ENCODE measurements around the gene GRIK2.

Gene GRIK2

DNA sequence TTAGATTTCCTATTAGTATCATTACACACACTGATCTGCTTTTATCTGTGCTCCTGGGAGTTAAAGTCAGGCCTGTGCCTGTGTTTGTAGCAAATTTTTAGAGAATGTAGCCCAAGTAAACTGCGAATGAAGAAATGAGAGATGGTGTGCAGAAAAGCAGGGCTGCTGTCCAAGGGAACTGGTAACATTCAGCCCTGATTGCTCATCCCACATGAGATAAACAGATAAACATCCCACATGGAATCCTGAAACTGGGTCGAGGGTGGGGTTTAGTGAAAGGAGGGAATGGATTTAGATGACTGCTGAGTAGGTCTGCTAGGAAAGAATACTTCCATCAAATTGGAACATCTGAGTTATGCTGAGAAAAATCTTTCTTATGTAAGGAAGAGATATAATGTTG is 69.1 kb downstream of the GRIK2 start:
- DNase-seq = peak; percentile 13

DNA sequence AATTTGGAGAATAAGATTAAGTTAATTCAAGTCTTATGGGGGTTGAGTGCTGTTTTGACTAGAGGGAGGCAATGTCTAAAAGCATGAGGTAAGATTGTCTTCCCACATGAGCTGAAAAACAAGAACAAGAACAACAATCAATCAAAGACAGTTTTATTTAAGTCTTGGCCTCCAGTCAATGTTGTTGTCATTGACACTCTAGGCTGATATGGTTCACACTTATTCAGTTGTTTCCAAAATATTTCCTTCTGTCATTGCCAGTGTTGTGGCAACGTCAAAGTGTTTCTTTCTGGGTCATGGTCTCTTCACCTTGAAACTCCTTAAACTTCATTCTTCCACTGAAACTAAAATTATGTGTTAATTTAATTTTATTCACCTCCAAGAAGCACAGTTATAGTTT is 72.4 kb downstream of the GRIK2 start:
- no peak for DNase-seq

DNA sequence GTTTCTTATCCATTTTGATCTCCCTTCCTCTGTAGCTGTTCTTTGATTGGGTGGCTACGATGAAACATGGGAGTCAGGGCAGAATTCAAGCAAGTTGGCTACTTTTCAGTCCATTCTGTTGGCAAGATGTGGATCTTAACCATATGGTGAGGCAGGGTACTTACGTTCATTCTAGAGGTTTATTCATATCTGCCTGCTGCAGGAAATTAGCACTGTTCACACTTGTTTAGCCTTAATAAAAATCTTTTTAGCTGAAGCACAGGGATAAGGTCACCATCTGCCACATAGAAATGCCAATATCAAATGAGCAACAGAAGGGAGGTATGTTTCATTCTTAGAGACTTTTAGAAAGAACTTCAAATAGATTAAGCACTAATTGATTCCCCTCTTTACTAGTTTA is 83.9 kb downstream of the GRIK2 start:
- no peak for DNase-seq

DNA sequence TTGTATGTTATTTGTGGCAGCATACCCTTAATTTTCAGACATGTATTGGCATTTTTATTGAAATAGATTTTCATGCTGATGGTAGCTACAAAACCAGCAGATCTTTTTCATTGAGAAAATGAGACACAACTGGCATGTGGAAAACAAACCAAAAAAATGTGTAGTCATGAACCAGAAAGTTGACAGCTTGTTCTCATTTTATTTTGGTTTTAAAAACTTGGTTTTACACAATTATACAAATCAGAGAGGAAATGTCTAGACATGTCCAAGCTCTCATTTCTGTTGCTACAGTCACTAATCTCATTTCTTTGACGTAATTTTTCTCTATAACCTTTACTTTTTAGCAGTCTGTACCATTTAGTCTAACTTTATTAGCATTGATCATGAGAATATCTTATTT is 85.4 kb downstream of the GRIK2 start:
- DNase-seq = no peak

DNA sequence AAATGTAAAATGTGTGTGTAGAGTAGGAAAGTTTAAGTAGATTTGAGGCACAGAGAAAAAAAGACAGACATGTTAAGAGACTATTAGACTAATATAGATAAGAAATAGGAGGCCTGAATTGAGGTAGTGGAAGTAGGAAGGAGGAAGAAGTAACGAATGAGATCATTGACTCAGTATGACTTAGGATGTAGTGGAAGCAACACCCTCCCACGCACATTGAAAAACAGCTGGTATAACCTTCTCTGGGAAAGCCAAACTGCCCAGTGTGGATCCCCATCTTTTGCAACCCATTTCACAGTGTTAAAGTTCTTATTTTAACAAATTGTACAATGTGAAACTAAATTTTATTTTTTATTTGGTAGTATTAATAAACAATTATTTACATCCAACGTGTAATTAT is 89.1 kb downstream of the GRIK2 start:
- DNase-seq = no peak

DNA sequence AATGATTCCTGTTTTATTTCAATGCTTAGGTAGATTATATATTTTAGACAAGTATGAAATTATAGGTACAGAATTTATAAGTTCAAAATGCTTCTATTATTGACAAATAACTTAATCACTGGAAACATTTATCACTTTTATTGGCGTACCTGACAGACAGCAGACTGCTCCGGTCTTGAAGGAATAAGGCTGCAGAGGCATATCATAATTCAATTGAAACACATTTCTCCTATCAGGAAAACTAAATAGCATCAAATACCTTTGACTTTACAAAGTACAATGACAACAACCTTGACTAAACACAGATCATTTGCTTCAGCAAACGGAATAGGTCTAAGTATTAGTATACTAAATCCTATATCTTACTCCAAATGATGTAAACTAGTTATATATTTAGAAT is 91.3 kb downstream of the GRIK2 start:
- no peak for DNase-seq

DNA sequence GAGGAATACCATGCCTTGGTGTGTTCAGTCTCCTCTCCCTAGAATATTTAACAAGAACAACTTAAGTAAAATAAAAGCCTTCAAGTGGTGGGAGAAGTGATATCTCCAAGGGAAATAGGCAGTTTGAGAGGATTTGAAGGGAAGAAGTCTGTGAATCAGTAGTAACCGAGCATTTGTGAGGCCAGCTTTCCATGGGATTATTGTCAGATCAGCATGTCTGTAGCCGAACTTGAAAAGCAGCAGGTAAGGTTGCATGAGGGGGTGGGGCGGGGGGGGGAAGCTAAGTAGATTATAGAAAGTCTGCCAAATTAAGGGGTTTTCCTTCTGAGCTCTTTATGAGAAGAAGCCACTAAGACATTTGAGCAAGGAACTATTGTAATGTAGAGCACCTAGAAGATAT is 92.6 kb downstream of the GRIK2 start:
- no peak for DNase-seq

DNA sequence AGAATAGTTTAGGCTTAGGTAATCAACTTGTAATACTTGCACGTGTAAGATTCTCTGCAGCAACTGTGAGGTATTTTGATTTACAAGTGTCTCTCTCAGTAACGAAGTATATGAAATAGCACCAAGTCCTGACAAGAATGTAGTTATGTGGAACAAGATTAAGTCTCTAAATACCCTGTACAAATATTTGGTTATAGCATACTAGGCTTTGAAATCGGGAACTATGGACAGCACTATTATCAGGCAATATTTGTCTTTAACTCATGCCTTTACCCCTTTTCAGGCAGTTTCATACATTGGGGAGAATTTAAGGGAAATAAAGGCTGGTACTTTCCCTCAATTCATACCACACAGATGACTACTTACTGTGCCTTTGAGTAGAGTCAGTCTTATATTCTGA is 93.2 kb downstream of the GRIK2 start:
- no peak for DNase-seq

DNA sequence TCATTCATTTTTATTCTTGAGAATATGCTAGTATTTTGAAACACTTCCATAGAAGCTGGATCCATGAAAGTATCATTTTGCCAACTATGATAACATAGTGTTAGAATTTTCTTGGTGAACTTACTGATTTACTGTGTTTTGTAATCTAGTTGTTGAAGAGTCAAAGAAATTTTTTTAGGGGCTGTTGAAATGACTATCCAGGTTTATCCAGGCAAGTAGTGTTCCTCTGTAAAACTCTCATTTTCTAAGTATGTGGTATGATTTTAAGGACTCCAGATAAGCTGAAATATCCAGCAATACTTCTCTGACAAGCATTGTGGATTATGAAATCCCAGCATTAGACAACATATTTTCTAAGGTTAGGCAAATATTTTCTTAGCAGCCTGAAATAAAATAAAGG is 95.9 kb downstream of the GRIK2 start:
- DNase-seq = no peak

DNA sequence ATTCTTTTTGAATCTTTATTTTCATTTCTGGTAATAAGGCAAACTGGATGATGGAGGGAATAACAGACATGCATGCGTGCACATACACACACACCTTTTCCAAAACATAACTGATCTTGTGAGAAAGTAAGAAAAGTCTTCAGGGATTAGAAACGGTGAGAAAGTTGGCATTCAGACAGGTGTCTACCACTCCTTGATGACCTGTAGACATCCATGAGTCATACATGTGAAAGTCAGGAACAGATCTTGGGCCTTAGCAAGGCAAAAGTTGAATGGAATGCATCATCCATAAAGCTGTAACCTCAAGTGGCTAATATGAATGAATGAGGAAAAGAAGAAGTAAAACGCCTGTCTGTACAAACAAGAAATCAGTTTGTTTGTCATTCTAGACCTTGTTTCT is 97.3 kb downstream of the GRIK2 start:
- DNase-seq = peak; percentile 10

DNA sequence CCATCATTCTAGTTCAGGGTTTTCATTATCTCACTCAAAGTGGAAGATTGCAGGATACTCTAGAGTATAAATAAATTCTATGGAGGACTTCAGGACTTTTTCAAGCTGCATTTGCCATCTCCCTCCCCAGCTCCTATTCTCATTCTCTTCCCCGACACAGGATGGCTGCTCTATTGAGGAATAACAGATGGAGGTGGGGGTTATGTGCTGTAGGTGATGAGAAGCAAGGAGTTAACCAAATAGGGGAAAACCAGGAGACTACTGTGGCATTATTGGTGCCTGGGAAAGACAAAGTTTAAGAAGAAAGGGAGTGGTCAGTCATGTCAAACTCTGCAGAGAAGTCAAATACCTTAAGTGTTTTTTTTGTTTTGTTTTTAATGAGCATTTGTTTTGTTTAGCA is 109.3 kb downstream of the GRIK2 start:
- DNase-seq = no peak

DNA sequence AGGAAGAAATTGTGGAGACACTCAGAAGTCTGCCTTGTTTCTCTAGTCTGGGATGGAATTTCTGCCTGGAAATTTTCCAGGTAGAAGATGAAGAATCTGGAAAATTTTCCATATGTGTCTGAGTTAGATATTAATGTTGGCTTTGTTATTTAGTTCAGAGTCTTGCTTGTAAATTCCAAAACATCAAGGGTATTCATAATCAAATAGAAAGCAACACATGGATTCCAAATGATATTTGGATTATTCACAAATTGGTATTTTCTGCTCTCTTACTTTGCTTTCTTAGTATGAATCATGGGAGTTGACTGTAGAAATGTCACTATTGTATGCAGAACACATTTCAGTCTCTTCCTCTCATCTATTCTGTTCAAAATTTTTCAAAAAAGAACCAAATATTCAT is 116.0 kb downstream of the GRIK2 start:
- DNase-seq = peak; percentile 61

DNA sequence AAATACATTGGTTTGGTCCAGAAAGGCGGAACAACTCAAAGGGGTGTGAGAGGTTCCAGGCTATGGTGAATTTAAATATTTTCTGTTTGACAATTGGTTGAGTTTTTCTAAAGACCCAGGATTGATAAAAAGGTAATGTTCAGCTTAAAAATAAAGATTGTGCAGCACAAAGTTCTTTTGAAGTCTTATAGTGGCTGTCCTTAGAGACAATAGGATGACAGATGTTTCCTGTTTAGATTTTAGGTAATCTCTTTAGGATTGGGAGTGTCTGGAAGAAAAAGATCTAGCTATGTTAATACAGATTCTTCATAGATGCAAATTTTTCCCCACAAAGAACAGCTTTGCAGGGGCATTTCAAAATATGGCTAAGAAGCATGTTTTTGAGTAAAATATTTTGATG is 119.7 kb downstream of the GRIK2 start:
- DNase-seq = no peak

DNA sequence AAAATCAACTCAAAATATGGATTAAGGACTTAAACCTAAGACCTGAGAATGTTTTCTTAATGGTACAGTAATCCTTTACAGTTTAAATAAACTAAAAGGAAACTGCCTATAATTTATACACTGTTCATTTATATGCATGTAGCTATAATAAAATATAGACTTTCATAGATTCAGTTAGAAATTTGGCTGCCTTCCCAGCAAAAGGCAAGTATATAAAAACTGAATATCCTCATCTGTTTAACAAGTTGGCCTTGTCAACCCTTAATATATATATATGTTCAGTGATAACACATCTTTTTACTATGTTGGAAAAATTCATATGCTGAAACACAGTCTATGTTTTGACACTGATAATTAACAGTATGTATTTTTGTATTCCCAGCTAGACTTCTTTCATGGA is 123.1 kb downstream of the GRIK2 start:
- no peak for DNase-seq

DNA sequence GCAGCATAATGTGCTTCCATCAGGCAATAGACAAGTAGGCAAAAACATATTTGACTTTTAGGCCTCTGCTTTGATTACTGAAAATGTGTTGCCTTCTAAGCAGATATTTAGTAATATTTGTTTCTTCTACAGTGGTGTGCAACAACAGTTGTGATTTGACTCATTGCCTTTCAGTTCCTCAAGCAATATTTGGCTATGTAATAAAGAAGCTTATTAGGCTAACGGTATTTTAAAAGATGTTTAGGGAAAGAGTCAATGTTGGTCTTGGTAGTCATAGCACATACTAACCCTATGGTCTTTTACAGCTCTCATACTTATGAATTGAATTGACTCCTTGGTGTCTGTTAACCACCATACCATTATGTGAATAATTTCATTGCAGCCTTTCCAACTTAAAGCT is 124.1 kb downstream of the GRIK2 start:
- DNase-seq = no peak

DNA sequence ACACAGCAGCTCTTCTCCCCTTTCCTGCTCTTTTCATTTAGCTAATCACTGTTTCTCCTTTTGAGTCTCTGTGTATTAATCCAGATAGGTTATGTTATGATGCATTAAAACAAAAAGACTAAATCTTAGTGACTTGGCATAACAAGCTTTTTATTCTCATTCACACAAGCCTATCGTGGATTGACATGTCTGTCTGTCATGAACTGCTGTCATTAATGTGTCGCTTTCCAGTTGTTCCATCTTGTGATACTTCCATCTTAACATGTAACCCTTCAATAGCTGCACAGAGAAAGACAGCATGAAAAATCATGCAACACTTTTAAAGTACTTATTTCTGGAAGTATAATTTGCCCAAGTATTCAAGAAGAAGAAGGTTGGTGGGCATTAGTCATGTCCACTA is 128.7 kb downstream of the GRIK2 start:
- no peak for DNase-seq

DNA sequence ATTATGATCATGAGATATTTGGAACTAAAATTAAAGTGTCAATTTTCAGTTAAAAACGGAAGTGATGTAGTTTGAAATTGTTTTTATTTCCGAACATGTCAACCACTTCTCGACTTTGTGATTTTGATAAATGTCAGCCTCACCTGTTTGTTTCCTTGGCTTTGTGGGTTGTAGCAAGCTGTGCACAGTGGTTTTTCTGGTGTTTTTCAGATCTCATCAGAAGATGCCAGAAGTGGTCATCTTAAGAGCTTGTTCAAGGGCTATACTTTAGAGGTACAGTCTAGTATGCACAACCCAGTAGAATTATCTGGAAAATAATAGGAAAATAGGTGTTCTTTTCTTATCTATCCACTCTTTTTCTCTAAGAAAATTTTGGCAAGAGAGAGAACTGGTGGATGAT is 134.0 kb downstream of the GRIK2 start:
- no peak for DNase-seq

DNA sequence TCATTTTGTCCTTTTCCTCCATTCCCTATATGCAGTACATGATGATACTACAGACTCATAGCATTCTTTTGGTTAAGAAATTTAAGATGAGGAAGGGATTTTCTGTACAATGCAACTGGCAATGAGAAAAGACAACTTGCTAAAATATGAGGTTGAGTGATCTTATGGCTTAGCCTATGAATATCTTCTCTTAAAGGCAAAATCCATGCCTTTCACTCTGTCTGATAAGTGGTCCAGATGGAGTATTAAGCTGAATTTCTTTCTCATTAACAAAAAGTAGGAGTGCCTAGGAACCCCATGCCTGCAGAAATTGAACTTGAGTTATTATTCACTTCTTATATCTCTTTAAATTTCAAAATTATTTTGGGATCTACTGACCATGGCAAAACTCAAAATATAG is 135.3 kb downstream of the GRIK2 start:
- no peak for DNase-seq

DNA sequence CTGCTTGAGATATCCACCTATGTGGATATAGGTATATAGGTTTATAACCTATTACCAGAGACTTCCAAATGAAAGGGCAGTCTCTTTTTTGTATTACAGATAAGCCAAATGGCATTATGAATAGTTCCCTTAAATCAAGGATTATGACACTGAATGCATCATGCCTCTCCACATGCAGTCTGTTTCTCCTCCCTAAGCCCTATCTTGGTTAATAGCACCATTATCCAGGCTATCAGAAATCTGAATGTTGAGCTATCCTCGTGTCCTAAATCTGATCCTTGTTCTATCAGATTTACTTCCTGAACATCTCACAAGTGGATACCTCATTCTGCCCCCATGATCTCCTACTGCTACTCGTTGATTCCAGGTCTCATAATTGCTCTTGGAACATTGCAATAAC is 138.0 kb downstream of the GRIK2 start:
- no peak for DNase-seq

DNA sequence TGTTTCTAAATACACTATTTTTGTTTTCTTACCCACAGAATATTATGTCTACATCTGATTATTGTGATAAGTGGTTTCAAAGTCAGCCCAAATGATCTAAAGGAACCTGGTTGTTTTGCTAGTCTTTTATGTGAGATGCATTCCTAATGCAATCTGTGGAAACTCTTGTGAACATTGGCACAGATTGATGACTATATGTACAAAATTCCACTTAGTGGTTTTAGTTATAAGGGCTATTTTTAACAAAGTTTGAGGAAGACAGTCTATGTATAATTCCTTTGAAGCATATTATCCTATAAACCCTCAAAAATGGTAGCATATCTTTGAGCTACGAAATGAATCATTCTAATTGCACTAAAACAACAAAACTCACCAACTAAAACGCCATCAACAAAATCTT is 140.9 kb downstream of the GRIK2 start:
- peak; percentile 83 for DNase-seq

DNA sequence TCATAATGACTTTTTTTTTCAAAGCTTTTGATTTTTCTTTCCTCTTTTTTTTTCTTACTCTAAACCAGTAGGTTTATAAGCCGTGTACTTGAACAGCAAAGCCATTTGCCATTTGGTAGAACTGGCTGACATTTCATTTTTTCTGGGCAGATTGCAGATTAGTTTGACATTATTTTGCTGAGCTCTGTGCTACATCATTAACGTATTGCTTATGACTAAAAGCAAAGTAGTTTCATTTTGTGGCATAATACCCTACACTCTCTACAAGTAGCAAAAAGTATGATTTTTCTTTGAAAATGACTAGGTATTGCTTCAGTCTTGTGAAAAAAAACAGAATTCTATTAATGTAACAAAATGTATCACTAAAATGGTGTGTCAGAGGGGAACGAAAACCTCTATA is 141.3 kb downstream of the GRIK2 start:
- no peak for DNase-seq

DNA sequence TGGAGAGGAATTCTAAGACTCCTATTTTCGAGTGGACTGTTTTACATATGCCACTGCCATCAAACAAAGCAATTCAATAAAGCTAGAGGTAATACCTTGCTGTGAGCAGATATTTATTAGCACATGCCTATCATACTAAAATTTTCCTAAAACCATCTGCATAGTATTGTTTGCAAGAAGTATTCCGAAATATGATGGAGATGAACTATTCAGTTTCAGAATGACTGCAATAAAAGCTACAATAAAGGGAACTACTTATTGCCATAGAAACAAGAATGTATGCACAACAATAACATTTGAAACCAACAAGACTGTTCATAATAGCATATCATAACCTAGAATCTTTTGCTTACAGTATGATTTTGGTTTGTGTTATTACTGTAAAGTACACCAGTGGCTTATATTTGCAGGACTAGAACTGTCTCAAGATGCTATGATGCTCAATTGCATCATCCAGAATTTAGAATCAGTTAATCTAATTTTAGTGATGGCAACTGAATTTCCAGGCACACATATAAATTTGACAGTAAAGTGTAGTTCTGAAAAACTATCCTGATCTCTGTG is 144.3 kb downstream of the GRIK2 start:
- peak; percentile 14 for DNase-seq

DNA sequence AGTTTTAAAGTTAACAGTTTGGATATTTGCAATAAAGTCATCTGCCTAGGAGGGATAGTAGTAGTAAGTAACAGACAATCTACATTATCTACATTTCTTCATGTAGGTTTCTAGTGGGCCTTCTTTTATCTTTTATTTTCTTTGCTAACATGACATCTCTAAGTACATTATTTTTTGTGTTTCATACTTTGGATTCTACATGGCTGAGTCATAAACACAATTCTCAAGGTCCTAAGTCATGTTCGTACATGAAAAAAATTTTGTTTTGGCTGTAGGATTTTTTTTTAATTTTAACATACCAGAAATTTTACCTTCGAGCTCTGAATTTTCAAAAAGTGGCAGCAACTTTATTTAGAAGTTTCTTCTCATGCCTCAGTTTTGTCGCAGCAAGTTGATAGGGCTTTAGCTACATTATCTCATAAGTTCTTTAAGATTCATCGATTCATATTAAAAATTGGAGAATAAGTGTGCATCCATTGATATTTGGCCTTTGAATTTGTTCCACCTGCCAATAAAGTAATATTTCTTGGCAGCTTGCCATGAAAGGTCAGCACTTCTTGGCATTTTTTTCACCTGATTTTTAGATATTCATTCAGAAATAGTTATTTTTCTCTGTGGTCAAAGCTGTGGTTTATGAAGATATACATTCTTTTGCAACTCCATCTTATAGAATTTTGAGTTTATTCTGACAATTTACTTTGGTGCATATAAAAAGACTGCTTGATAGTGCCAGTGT is 146.2 kb downstream of the GRIK2 start:
- peak; percentile 84 for DNase-seq

DNA sequence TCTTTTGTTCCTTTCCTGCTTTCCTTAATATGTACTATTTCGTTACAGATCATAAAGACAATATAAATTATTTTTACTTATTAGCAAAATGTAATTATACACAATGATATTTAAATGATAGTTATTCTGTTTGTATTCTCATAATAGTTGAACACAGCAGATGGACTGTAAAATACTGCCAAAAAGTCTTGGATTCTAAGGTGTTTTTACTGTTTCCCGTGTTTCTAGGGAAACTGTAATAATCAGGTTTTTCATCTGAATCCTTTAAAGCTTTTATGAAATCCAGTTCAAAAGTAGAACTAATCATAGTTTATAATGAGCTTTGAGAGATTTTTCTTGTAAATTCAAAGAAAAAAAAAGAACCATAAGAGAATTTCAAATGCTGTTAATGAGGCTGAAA is 148.4 kb downstream of the GRIK2 start:
- DNase-seq = no peak

DNA sequence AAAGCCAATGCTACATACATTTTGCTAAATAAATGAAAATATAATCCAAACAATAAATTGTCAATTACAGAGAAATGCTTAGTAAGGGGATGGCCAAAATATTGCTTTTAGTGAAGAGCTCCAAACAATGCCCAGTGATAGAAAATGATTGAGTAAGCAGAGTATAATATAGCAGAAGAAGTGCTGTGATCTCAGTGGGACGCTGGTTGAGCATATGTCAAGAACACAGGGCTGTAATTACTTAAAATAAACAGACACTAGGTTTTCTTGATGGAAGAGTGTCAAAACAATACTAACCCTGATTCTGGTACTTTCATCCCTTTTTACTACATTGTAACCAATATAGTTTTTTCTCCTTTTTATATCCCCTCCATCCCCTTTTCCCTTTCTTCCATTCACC is 150.3 kb downstream of the GRIK2 start:
- no peak for DNase-seq
